ENCODE data around the gene CHRNB2. TPM values are rescaled to one million over a fixed set of nuclear protein-coding genes. Genes with fewer than 3 reads are reported as not detected.
A peak's percentile ranks its signal among the peaks of the same experiment; 100 is the strongest.

Gene CHRNB2
- total RNA-seq, 2 donors from 2014 or later = 0.24 TPM; not detected in 1

GRCh38 chr1:154624746-154625643 lies 57.4 kb downstream of the CHRNB2 start:
- Histone ChIP-seq H3K4me1 (peaks cover 0 to 27% of the 10 kb centered on the region in 2 donors), H3K27ac (no peak overlapping the region)
- DNase-seq (ENCODE audit: low spot score) = no peak

DNA sequence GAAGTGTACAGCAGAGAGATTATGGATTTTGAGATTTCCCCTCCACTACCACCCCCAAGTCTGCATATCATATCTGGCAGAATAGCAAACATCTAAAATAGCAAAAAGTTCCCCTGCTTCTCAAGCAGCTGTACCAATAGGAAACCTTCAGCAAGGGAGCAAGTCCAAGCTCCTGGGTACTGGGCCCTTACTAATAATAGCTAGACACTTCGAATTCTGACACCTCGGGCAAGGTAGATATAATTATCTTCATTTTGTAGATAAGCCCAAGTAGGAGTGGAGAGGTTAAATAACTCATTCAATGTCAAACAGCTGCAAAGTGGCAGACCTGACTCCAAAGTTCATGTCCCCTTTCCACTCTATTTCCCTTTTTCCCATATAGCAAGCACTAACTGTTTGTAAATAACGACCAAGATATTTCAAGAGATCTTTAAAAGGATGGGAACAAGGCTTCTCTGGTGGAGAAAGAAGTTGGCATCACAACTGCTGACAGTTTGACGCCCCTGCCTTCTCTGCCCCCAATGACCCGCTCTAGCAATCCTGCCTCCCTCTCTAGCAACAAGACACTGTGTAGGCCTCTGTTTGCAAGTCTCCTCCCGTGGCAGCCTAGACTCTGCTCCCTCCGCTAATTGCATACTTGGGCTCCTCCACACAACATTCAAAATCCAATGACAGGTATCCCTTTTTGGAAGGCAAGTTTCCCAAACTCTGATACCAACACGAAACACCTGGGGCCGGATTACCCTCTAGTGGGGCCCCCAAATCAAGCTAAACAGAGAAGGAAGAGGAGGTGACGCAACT lies 59.1 kb downstream of the CHRNB2 start:
- Histone ChIP-seq H3K4me3 (peak overlapping the region; percentile 80 to 95), H3K9me3 (peaks cover 0 to 8% of the 10 kb centered on the region in 2 donors)
- no peak for TF ChIP-seq CTCF (IDR thresholded peaks at IDR 0.05)

More at GRCh38 chr1:154624746-154625643, 57.4 kb downstream of the CHRNB2 start:
- no peaks in the 10 kb centered on the region for H3K36me3 ChIP-seq
- no peaks in the 10 kb centered on the region for H3K27me3 ChIP-seq
- no peak overlapping the region for H3K4me3 ChIP-seq
- TF ChIP-seq CTCF (IDR thresholded peaks at IDR 0.05) = no peak
- H3K9me3 ChIP-seq = peaks cover 0 to 8% of the 10 kb centered on the region in 2 donors

GRCh38 chr1:154627257-154628120 lies 59.9 kb downstream of the CHRNB2 start:
- H3K27me3 ChIP-seq = no peaks in the 10 kb centered on the region
- H3K4me1 ChIP-seq = peaks cover 0 to 16% of the 10 kb centered on the region in 2 donors
- DNase-seq (ENCODE audit: low spot score) = peak; percentile 89

More for the DNA sequence above, 59.1 kb downstream of the CHRNB2 start:
- Histone ChIP-seq H3K4me1 (peaks cover 0 to 25% of the 10 kb centered on the region in 2 donors), H3K27ac (peak overlapping the region; percentile 89 to 91), H3K27me3 (no peaks in the 10 kb centered on the region), H3K36me3 (no peaks in the 10 kb centered on the region)
- DNase-seq (ENCODE audit: low spot score) = no peak

GRCh38 chr1:154628121-154628405 lies 60.5 kb downstream of the CHRNB2 start:
- Histone ChIP-seq H3K4me1 (peaks cover 0 to 14% of the 10 kb centered on the region in 2 donors), H3K4me3 (peak overlapping the region; percentile 80 to 95), H3K9me3 (peaks cover 0 to 8% of the 10 kb centered on the region in 2 donors), H3K36me3 (no peaks in the 10 kb centered on the region), H3K27me3 (no peaks in the 10 kb centered on the region), H3K27ac (peak overlapping the region; percentile 89 to 91)
- DNase-seq (ENCODE audit: low spot score) = no peak
- TF ChIP-seq CTCF (IDR thresholded peaks at IDR 0.05) = no peak

More at GRCh38 chr1:154627257-154628120, 59.9 kb downstream of the CHRNB2 start:
- Histone ChIP-seq H3K27ac (peak overlapping the region; percentile 89 to 91), H3K36me3 (no peaks in the 10 kb centered on the region), H3K4me3 (peak overlapping the region; percentile 80 to 95), H3K9me3 (peaks cover 0 to 8% of the 10 kb centered on the region in 2 donors)
- peak in 1 of 2 donors; percentile 37 for TF ChIP-seq CTCF (IDR thresholded peaks at IDR 0.05)

GRCh38 chr1:154629061-154629674 lies 61.6 kb downstream of the CHRNB2 start:
- Histone ChIP-seq H3K36me3 (no peaks in the 10 kb centered on the region), H3K4me3 (no peak overlapping the region), H3K27ac (no peak overlapping the region), H3K4me1 (peaks cover 0 to 14% of the 10 kb centered on the region in 2 donors), H3K27me3 (no peaks in the 10 kb centered on the region), H3K9me3 (peaks cover 0 to 8% of the 10 kb centered on the region in 2 donors)
- no peak for TF ChIP-seq CTCF (IDR thresholded peaks at IDR 0.05)
- DNase-seq (ENCODE audit: low spot score) = no peak

All from right atrium auricular region (tissue), 2 donors.